AG04450 (cell line): Measurements from ENCODE around the gene FRMD4A. TPM values are rescaled to one million over a fixed set of nuclear protein-coding genes. Genes with fewer than 3 reads are reported as not detected.
"Not testable (repeated sequence)": the region's sequence is repeated elsewhere in the genome, so short reads cannot be mapped to it uniquely, and the experiment has no call there.

Experiments used
- CTCF ChIA-PET: fragments of 300-600, 350-600 bp; formaldehyde crosslinking; extraction: SDS; loops from one replicate; lab custom pipeline; 2022; ENCODE audit warnings: antibody characterized with exemption, inconsistent platforms; lab: Charles Lee
- POLR2A ChIA-PET: fragments of 350-600 bp; formaldehyde crosslinking; extraction: SDS; loops from one replicate; lab custom pipeline; 2021; ENCODE audit warnings: antibody characterized with exemption, inconsistent platforms; lab: Yijun Ruan, JAX
- DNase-seq: peaks from one replicate; pipeline ENCODE4 v3.0.0-alpha.2; 2011; ENCODE audit warnings: low read depth, low spot score
- H3K27ac ChIP-seq: one replicate; pipeline ENCODE4 v1.5.1; 2012; ENCODE audit warnings: low read depth, low read length, control low read depth
- H3K27me3 ChIP-seq: one replicate; pipeline ENCODE4 v1.6.0; 2012; ENCODE audit warnings: low read length; ENCODE audit not compliant: control insufficient read depth, insufficient read depth
- H3K4me3 ChIP-seq: 2 replicates; pipeline ENCODE4 v1.5.1; 2011; ENCODE audit warnings: mild to moderate bottlenecking, low read depth, low read length, control low read depth
- H3K9me3 ChIP-seq: 2 replicates; pipeline ENCODE4 v1.5.1; 2012; ENCODE audit warnings: low read length; ENCODE audit not compliant: control insufficient read depth, insufficient read depth
- CTCF ChIP-seq: IDR thresholded peaks from 2 replicates; pipeline ENCODE4 v1.5.1; 2011; ENCODE audit warnings: low read depth, low read length, control low read depth, inconsistent platforms
- polyA plus RNA-seq: library from polyadenylated mRNA; depleted of rRNA; stranded (reverse); fragments of >200 nt; gene quantifications from 2 replicates; pipeline ENCODE4 v1.2.3, GENCODE V29; 2011

The FRMD4A gene
- polyA plus RNA-seq, 1 experiment: 45.7 TPM

- CTCF ChIA-PET: no interaction called here
Observed at GRCh38 chr10:13837966-13838365, 492.8 kb downstream of the FRMD4A start.

DNA sequence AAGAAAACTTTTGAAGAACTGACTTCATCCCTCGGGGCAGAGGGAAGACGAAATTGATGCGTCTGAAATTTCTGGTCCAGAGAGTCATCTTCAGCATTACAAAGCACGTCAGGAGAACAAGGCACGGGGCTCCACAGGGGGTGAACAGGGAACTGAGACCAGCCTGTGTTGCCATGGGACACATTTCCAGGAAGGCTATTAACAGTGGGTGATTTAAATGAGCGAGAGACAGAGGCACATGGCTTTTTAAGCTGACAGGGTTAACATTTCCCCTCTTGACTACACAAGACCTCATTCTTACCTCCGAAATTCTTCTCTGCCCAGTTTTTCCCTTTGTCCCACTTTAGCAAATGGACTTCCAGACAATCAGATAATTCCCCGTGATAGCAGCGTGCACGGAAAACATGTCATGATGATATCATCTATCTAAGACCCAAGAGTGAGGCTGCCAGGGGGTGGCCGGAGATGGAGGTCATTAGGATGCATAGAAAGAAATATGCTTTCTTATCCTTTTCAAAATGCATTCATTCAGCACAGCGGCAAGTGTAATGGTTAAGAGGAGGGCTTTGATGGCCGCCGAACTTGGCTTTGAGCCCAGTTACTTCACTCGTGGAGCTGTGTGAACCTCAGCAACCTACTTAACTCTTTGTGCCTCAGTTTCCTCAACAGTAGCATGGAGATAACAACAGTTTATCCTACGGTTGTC, 496.0 kb downstream of the FRMD4A start:
- Histone ChIP-seq H3K27ac (no peak overlapping the region), H3K4me3 (no peak overlapping the region), H3K27me3 (no peaks in the 10 kb centered on the region), H3K9me3 (no peaks in the 10 kb centered on the region)
- no peak for TF ChIP-seq CTCF
- DNase-seq: no peak
- POLR2A ChIA-PET: no interaction called here
- CTCF ChIA-PET: no interaction called here

More at GRCh38 chr10:13837966-13838365, 492.8 kb downstream of the FRMD4A start:
- TF ChIP-seq CTCF: no peak
- Histone ChIP-seq H3K27me3 (no peaks in the 10 kb centered on the region), H3K4me3 (no peak overlapping the region), H3K27ac (no peak overlapping the region), H3K9me3 (peaks cover 5% of the 10 kb centered on the region; the same call in 1 of the 2 replicates)
- POLR2A ChIA-PET: interaction anchor here (0.6 kb wide), 1 partner anchor 49 kb away, joined by 3 read pairs; no protein-coding TSS in a partner anchor
- DNase-seq: no peak

GRCh38 chr10:13831711-13832141, 499.0 kb downstream of the FRMD4A start:
- POLR2A ChIA-PET: interaction anchor here (1.1 kb wide), 1 partner anchor 354 kb away, joined by 3 read pairs; no protein-coding TSS in a partner anchor
- Histone ChIP-seq H3K27me3 (no peaks in the 10 kb centered on the region), H3K4me3 (no peak overlapping the region), H3K9me3 (no peaks in the 10 kb centered on the region; the same call in 1 of the 2 replicates), H3K27ac (no peak overlapping the region)
- TF ChIP-seq CTCF: no peak
- DNase-seq: no peak
- CTCF ChIA-PET: no interaction called here

- no peak overlapping the region for H3K4me3 ChIP-seq
- no peak for DNase-seq
- H3K27ac ChIP-seq: no peak overlapping the region
- no peaks in the 10 kb centered on the region for H3K27me3 ChIP-seq
- CTCF ChIA-PET: no interaction called here
- no peaks in the 10 kb centered on the region; the same call in 1 of the 2 replicates for H3K9me3 ChIP-seq
- POLR2A ChIA-PET: no interaction called here
- TF ChIP-seq CTCF: no peak
Observed at GRCh38 chr10:13830385-13830784, 500.3 kb downstream of the FRMD4A start.

GRCh38 chr10:13829790-13830189, 500.9 kb downstream of the FRMD4A start:
- no peak overlapping the region for H3K4me3 ChIP-seq
- H3K27me3 ChIP-seq: no peaks in the 10 kb centered on the region
- H3K27ac ChIP-seq: no peak overlapping the region
- no peaks in the 10 kb centered on the region; the same call in 1 of the 2 replicates for H3K9me3 ChIP-seq
- CTCF ChIA-PET: no interaction called here
- no peak for TF ChIP-seq CTCF
- DNase-seq: no peak
- POLR2A ChIA-PET: no interaction called here

DNA sequence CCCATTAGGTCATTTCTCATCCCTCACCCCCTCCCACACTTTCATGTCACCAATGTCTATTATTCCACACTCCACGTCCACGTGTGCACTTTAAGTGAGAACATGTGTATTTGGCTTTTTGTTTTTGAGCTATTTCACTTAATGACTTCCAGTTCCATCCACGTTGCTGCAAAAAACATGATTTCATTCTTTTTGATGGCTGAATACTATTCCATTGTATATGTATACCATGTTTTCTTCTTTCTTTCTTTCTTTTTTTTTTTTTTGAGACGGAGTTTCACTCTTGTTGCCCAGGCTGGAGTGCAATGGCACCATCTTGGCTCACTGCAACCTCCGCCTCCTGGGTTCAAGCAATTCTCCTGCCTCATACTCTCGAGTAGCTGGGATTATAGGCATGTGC, 502.4 kb downstream of the FRMD4A start:
- DNase-seq, H3K27me3 ChIP-seq, H3K4me3 ChIP-seq, H3K9me3 ChIP-seq, H3K27ac ChIP-seq, POLR2A ChIA-PET: not testable (repeated sequence)
- CTCF ChIA-PET: interaction anchor here (0.6 kb wide), 1 partner anchor 1020 kb away, joined by 3 read pairs; no protein-coding TSS in a partner anchor
